Keratinocyte (primary cell): ENCODE measurements around the gene PPP4R4. TPM values are rescaled to one million over a fixed set of nuclear protein-coding genes. Genes with fewer than 3 reads are reported as not detected.

Source experiments
- DNase-seq: peaks from one replicate; pipeline ENCODE4 v3.0.0-alpha.2; 2011; ENCODE audit warnings: low read depth, missing footprints, low spot score
- FAIRE-seq: peaks from 2 replicates; lab custom pipeline; 2011; peaks lifted over from hg19 to GRCh38; lab: Jason Lieb, UNC
- H2AFZ ChIP-seq: 2 replicates; pipeline ENCODE4 v1.6.0; 2012; ENCODE audit warnings: low read length, control low read depth, inconsistent platforms; ENCODE audit not compliant: control insufficient read depth
- H3K27ac ChIP-seq: 2 replicates; pipeline ENCODE4 v1.5.1; 2011; ENCODE audit warnings: low read length; ENCODE audit not compliant: control insufficient read depth, insufficient read depth
- H3K27me3 ChIP-seq: 3 replicates; pipeline ENCODE4 v1.6.0; 2011; ENCODE audit warnings: low read length; ENCODE audit not compliant: control insufficient read depth, insufficient read depth; ENCODE audit errors: extremely low read depth
- H3K36me3 ChIP-seq, 2 experiments: 2 replicates in 1 of 2; 3 replicates in 1 of 2; pipeline ENCODE4 v1.5.1; 2011; ENCODE audit warnings: low read length in 2 of 2, mild to moderate bottlenecking in 1 of 2; ENCODE audit not compliant: control insufficient read depth in 2 of 2, insufficient read depth in 2 of 2; ENCODE audit errors: extremely low read depth in 1 of 2
- H3K4me1 ChIP-seq: 3 replicates; pipeline ENCODE4 v1.5.1; 2011; ENCODE audit warnings: low read length; ENCODE audit not compliant: control insufficient read depth, insufficient read depth; ENCODE audit errors: extremely low read depth
- H3K4me2 ChIP-seq: 3 replicates; pipeline ENCODE4 v1.6.0; 2011; ENCODE audit warnings: low read depth, low read length; ENCODE audit not compliant: control insufficient read depth, insufficient read depth; ENCODE audit errors: extremely low read depth
- H3K4me3 ChIP-seq, 3 experiments: fragments of 200-600 bp in 1 of 3; sonication (generic) in 1 of 3; 2 replicates in 2 of 3; 3 replicates in 1 of 3; pipeline ENCODE4 v1.5.1; 2011 to 2016; ENCODE audit warnings: low read length in 3 of 3, mild to moderate bottlenecking in 3 of 3, control low read depth in 2 of 3, inconsistent platforms in 1 of 3, low read depth in 1 of 3, mixed read lengths in 1 of 3, mixed run types in 1 of 3, moderate library complexity in 1 of 3; ENCODE audit not compliant: control insufficient read depth in 2 of 3, insufficient read depth in 2 of 3; ENCODE audit errors: extremely low read depth in 1 of 3
- H3K79me2 ChIP-seq: 2 replicates; pipeline ENCODE4 v1.6.0; 2012; ENCODE audit warnings: low read length; ENCODE audit not compliant: control insufficient read depth, insufficient read depth
- H3K9ac ChIP-seq: 3 replicates; pipeline ENCODE4 v1.6.0; 2011; ENCODE audit warnings: low read length; ENCODE audit not compliant: control insufficient read depth, insufficient read depth; ENCODE audit errors: extremely low read depth
- H3K9me1 ChIP-seq: 3 replicates; pipeline ENCODE4 v1.6.0; 2011; ENCODE audit warnings: low read length; ENCODE audit not compliant: control insufficient read depth, insufficient read depth; ENCODE audit errors: extremely low read depth
- H3K9me3 ChIP-seq: 2 replicates; pipeline ENCODE4 v1.5.1; 2012; ENCODE audit warnings: low read depth, low read length; ENCODE audit not compliant: control insufficient read depth
- H4K20me1 ChIP-seq: 3 replicates; pipeline ENCODE4 v1.6.0; 2011; ENCODE audit warnings: low read length; ENCODE audit not compliant: control insufficient read depth, insufficient read depth; ENCODE audit errors: extremely low read depth
- EZH2 ChIP-seq: IDR thresholded peaks from one replicate; pipeline ENCODE4 v1.6.1; 2012; ENCODE audit warnings: inconsistent platforms, mild to moderate bottlenecking, low read length, moderate library complexity
- dilution Hi-C: fragments of 300-500 bp; cut with MboI; formaldehyde crosslinking; loops from one replicate; pipeline ENCODE4 v1.7.0; 2020; ENCODE audit warnings: low sequenced_read_pairs; ENCODE audit not compliant: extremely low pct_ligation_motif_present
- polyA plus RNA-seq, 5 experiments: library from polyadenylated mRNA; depleted of rRNA in 3 of 5; stranded (reverse) in 3 of 5; stranded (forward) in 1 of 5; unstranded in 1 of 5; fragments of >200 nt; gene quantifications; 1 replicate in 1 of 5; 2 replicates in 3 of 5; 3 replicates in 1 of 5; pipeline versions ENCODE4 v1.2.1 to v1.2.3, GENCODE V29; 2011 to 2012; ENCODE audit warnings: missing spikeins in 2 of 5, low read depth in 1 of 5, low replicate concordance in 1 of 5
- TF ChIP-seq, protein P1 (sequence below), 3 experiments: IDR thresholded peaks in 1 of 3; conservative IDR thresholded peaks in 1 of 3; optimal IDR thresholded peaks in 1 of 3; 2 replicates in 2 of 3; 3 replicates in 1 of 3; pipeline versions ENCODE3 to v1.5.1; 2011; ENCODE audit warnings: low read length in 3 of 3, mild to moderate bottlenecking in 3 of 3, moderate library complexity in 2 of 3, control low read depth in 1 of 3, inconsistent platforms in 1 of 3; ENCODE audit not compliant: insufficient read depth in 2 of 3; ENCODE audit errors: extremely low read depth in 1 of 3

PPP4R4 gene
- polyA plus RNA-seq, 1 donor (not counting 4 experiments of a cell fraction or from before 2014, with no cell fraction given), result 9.0 TPM

DNA sequence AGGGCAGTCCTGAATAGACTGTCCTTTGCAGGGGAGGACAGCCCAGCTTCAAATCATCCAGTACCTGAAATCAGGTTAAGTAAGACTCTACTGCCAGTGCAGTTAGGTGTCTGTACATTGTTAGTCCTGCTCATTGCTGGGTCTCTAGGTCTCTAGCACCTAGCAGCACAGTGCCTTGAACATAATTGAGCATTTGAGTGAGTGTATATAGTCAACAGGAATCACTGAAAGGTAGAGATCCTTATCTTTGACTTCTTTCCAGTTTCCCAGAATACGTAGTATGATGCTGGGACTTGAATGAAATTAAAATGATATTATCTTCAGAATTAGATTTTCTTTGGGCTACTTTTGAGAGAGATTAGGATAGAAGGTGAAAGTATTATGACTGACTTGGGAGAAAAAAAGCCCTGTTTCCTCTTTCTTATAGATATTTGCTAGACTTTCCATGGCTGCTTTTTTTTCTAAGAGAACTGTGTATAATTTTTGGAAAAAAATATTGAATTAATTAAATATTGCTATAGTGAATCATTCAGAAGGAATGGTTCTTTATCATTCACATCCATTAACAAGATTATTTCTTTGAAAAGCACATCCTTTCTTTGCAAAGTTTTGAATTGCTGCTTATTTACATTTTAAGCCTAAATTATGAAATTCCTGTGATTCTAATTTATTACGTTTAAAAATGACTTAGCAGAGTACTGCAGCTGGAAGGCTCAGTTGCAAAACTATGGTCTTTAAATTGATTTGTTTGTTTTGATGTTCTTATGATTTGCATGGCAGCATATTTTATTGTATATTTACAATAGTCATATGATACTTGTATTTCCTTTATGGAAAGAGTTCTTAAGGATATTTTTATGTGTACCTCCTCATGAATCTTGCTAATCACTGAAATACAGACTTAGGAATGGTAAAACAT is 51.6 kb downstream of the PPP4R4 start:
- dilution Hi-C loops, result no loop called here
- TF ChIP-seq, protein P1, sequence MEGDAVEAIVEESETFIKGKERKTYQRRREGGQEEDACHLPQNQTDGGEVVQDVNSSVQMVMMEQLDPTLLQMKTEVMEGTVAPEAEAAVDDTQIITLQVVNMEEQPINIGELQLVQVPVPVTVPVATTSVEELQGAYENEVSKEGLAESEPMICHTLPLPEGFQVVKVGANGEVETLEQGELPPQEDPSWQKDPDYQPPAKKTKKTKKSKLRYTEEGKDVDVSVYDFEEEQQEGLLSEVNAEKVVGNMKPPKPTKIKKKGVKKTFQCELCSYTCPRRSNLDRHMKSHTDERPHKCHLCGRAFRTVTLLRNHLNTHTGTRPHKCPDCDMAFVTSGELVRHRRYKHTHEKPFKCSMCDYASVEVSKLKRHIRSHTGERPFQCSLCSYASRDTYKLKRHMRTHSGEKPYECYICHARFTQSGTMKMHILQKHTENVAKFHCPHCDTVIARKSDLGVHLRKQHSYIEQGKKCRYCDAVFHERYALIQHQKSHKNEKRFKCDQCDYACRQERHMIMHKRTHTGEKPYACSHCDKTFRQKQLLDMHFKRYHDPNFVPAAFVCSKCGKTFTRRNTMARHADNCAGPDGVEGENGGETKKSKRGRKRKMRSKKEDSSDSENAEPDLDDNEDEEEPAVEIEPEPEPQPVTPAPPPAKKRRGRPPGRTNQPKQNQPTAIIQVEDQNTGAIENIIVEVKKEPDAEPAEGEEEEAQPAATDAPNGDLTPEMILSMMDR (optimal IDR thresholded peaks at IDR 0.05 in 1 of 3, IDR thresholded peaks at IDR 0.05 in 1 of 3, conservative IDR thresholded peaks at IDR 0.05 in 1 of 3; ENCODE audit: extremely low read depth in 1 of 3, insufficient read depth in 2 of 3, low read length in 3 of 3), result no peak
- no peak for TF ChIP-seq EZH2

DNA sequence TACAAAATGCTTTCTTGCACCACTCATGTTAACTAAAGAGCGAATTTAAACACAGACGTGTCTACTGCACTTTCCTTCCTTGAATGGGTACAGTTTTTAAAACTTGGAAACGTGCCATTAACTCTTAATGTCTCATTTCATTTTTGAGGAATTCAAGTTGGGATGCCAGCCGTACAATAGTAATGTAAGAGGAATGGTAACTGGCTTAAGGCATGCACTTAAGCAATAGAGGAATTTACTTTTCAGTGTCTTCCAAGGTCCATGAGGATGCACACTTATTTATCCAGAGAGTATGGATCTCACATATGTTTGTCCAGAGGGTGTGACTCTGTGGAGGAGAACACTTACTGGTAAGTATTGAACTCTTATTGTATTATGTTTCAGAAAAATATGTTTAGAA is 52.9 kb downstream of the PPP4R4 start:
- H3K79me2 ChIP-seq, result no peaks in the 10 kb centered on the region
- H3K4me2 ChIP-seq, result no peak overlapping the region
- no peak overlapping the region for H3K9ac ChIP-seq
- H3K27ac ChIP-seq, result no peak overlapping the region
- H3K4me3 ChIP-seq, result no peak overlapping the region
- H3K9me1 ChIP-seq, result no peaks in the 10 kb centered on the region
- no peaks in the 10 kb centered on the region for H3K4me1 ChIP-seq
- no peaks in the 10 kb centered on the region for H4K20me1 ChIP-seq
- DNase-seq, result no peak
- TF ChIP-seq EZH2, result no peak
- TF ChIP-seq, protein P1 (optimal IDR thresholded peaks at IDR 0.05 in 1 of 3, IDR thresholded peaks at IDR 0.05 in 1 of 3, conservative IDR thresholded peaks at IDR 0.05 in 1 of 3; ENCODE audit: extremely low read depth in 1 of 3, insufficient read depth in 2 of 3, low read length in 3 of 3), result no peak
- dilution Hi-C loops, result no loop called here
- H3K36me3 ChIP-seq, result no peaks in the 10 kb centered on the region
- H3K9me3 ChIP-seq, result no peaks in the 10 kb centered on the region
- no peaks in the 10 kb centered on the region for H3K27me3 ChIP-seq
- no peak for FAIRE-seq
- H2AFZ ChIP-seq, result no peak overlapping the region

More for the DNA sequence above, 51.6 kb downstream of the PPP4R4 start:
- no peaks in the 10 kb centered on the region for H3K79me2 ChIP-seq
- no peak overlapping the region for H3K9ac ChIP-seq
- H2AFZ ChIP-seq, result no peak overlapping the region
- DNase-seq (no peak), FAIRE-seq (no peak)
- H3K27ac ChIP-seq, result no peak overlapping the region
- H3K27me3 ChIP-seq, result no peaks in the 10 kb centered on the region
- no peak overlapping the region for H3K4me2 ChIP-seq
- H3K4me1 ChIP-seq, result no peaks in the 10 kb centered on the region
- no peak overlapping the region for H3K4me3 ChIP-seq
- no peaks in the 10 kb centered on the region for H3K9me1 ChIP-seq
- no peaks in the 10 kb centered on the region for H3K9me3 ChIP-seq
- no peaks in the 10 kb centered on the region for H3K36me3 ChIP-seq
- H4K20me1 ChIP-seq, result no peaks in the 10 kb centered on the region
